ENCODE data around the gene CRPPA. TPM values are rescaled to one million over a fixed set of nuclear protein-coding genes. Genes with fewer than 3 reads are reported as not detected.

Gene CRPPA
- polyA plus RNA-seq, 2 donors: 0.12 to 0.22 TPM

- no peak overlapping the region for H3K4me3 ChIP-seq (ENCODE audit: low read depth in 1 of 2, low read length in 2 of 2)
- H3K36me3 ChIP-seq (ENCODE audit: control insufficient read depth in 2 of 2, insufficient read depth in 2 of 2, low read length in 1 of 2): peaks cover 0 to 8% of the 10 kb centered on the region in 2 donors
- H3K9me3 ChIP-seq (ENCODE audit: control insufficient read depth in 2 of 2, insufficient read depth in 1 of 2, low read depth in 1 of 2, low read length in 1 of 2): peaks cover 5 to 32% of the 10 kb centered on the region in 2 donors
- H3K27me3 ChIP-seq (ENCODE audit: control insufficient read depth in 1 of 2, insufficient read depth in 2 of 2, low read length in 2 of 2): no peaks in the 10 kb centered on the region
- no peak overlapping the region for H3K27ac ChIP-seq (ENCODE audit: low read depth in 2 of 2, low read length in 1 of 2)
- H3K4me1 ChIP-seq (ENCODE audit: control insufficient read depth in 2 of 2, insufficient read depth in 2 of 2, low read length in 1 of 2): peaks cover 0 to 3% of the 10 kb centered on the region in 2 donors
- WGBS, 2 donors: 94% methylated on average over 47 of the region's 47 CpGs
Measured at GRCh38 chr7:16399916-16400892, 21.1 kb downstream of the CRPPA start.

GRCh38 chr7:16399265-16399831 lies 22.0 kb downstream of the CRPPA start:
- H3K4me3 ChIP-seq (ENCODE audit: low read depth in 1 of 2, low read length in 2 of 2): no peak overlapping the region
- H3K9me3 ChIP-seq (ENCODE audit: control insufficient read depth in 2 of 2, insufficient read depth in 1 of 2, low read depth in 1 of 2, low read length in 1 of 2): peaks cover 5 to 32% of the 10 kb centered on the region in 2 donors
- peaks cover 0 to 3% of the 10 kb centered on the region in 2 donors for H3K4me1 ChIP-seq (ENCODE audit: control insufficient read depth in 2 of 2, insufficient read depth in 2 of 2, low read length in 1 of 2)
- WGBS, 2 donors: 93 to 95% methylated on average over 32 of the region's 32 CpGs
- H3K36me3 ChIP-seq (ENCODE audit: control insufficient read depth in 2 of 2, insufficient read depth in 2 of 2, low read length in 1 of 2): peaks cover 0 to 8% of the 10 kb centered on the region in 2 donors
- H3K27ac ChIP-seq (ENCODE audit: low read depth in 2 of 2, low read length in 1 of 2): no peak overlapping the region
- no peaks in the 10 kb centered on the region for H3K27me3 ChIP-seq (ENCODE audit: control insufficient read depth in 1 of 2, insufficient read depth in 2 of 2, low read length in 2 of 2)

GRCh38 chr7:16398146-16399017 lies 23.0 kb downstream of the CRPPA start:
- 94 to 95% methylated on average over 46 of the region's 46 CpGs for WGBS, 2 donors

GRCh38 chr7:16397501-16398145 lies 23.7 kb downstream of the CRPPA start:
- H3K4me1 ChIP-seq (ENCODE audit: control insufficient read depth in 2 of 2, insufficient read depth in 2 of 2, low read length in 1 of 2): peaks cover 0 to 3% of the 10 kb centered on the region in 2 donors
- peaks cover 0 to 8% of the 10 kb centered on the region in 2 donors for H3K36me3 ChIP-seq (ENCODE audit: control insufficient read depth in 2 of 2, insufficient read depth in 2 of 2, low read length in 1 of 2)
- H3K27me3 ChIP-seq (ENCODE audit: control insufficient read depth in 1 of 2, insufficient read depth in 2 of 2, low read length in 2 of 2): no peaks in the 10 kb centered on the region
- H3K4me3 ChIP-seq (ENCODE audit: low read depth in 1 of 2, low read length in 2 of 2): no peak overlapping the region
- H3K9me3 ChIP-seq (ENCODE audit: control insufficient read depth in 2 of 2, insufficient read depth in 1 of 2, low read depth in 1 of 2, low read length in 1 of 2): peaks cover 5 to 32% of the 10 kb centered on the region in 2 donors
- 93 to 94% methylated on average over 33 of the region's 33 CpGs for WGBS, 2 donors
- no peak overlapping the region for H3K27ac ChIP-seq (ENCODE audit: low read depth in 2 of 2, low read length in 1 of 2)

More at GRCh38 chr7:16398146-16399017, 23.0 kb downstream of the CRPPA start:
- H3K9me3 ChIP-seq (ENCODE audit: control insufficient read depth in 2 of 2, insufficient read depth in 1 of 2, low read depth in 1 of 2, low read length in 1 of 2): peaks cover 5 to 32% of the 10 kb centered on the region in 2 donors
- H3K36me3 ChIP-seq (ENCODE audit: control insufficient read depth in 2 of 2, insufficient read depth in 2 of 2, low read length in 1 of 2): peaks cover 0 to 8% of the 10 kb centered on the region in 2 donors
- no peak overlapping the region for H3K4me3 ChIP-seq (ENCODE audit: low read depth in 1 of 2, low read length in 2 of 2)
- H3K4me1 ChIP-seq (ENCODE audit: control insufficient read depth in 2 of 2, insufficient read depth in 2 of 2, low read length in 1 of 2): peaks cover 0 to 3% of the 10 kb centered on the region in 2 donors
- H3K27me3 ChIP-seq (ENCODE audit: control insufficient read depth in 1 of 2, insufficient read depth in 2 of 2, low read length in 2 of 2): no peaks in the 10 kb centered on the region
- H3K27ac ChIP-seq (ENCODE audit: low read depth in 2 of 2, low read length in 1 of 2): no peak overlapping the region

- WGBS, 2 donors: 94 to 95% methylated on average over 25 of the region's 25 CpGs
- peaks cover 0 to 3% of the 10 kb centered on the region in 2 donors for H3K4me1 ChIP-seq (ENCODE audit: control insufficient read depth in 2 of 2, insufficient read depth in 2 of 2, low read length in 1 of 2)
- no peak overlapping the region for H3K4me3 ChIP-seq (ENCODE audit: low read depth in 1 of 2, low read length in 2 of 2)
- H3K27ac ChIP-seq (ENCODE audit: low read depth in 2 of 2, low read length in 1 of 2): no peak overlapping the region
- peaks cover 5 to 32% of the 10 kb centered on the region in 2 donors for H3K9me3 ChIP-seq (ENCODE audit: control insufficient read depth in 2 of 2, insufficient read depth in 1 of 2, low read depth in 1 of 2, low read length in 1 of 2)
- H3K36me3 ChIP-seq (ENCODE audit: control insufficient read depth in 2 of 2, insufficient read depth in 2 of 2, low read length in 1 of 2): peaks cover 0 to 8% of the 10 kb centered on the region in 2 donors
- no peaks in the 10 kb centered on the region for H3K27me3 ChIP-seq (ENCODE audit: control insufficient read depth in 1 of 2, insufficient read depth in 2 of 2, low read length in 2 of 2)
Measured at GRCh38 chr7:16396766-16397500, 24.4 kb downstream of the CRPPA start.

- 56 to 73% methylated on average over 1 of the region's 1 CpG for WGBS, 2 donors
- H3K27ac ChIP-seq (ENCODE audit: low read depth in 2 of 2, low read length in 1 of 2): no peak overlapping the region
Measured at GRCh38 chr7:16395121-16395520, 26.2 kb downstream of the CRPPA start.

DNA sequence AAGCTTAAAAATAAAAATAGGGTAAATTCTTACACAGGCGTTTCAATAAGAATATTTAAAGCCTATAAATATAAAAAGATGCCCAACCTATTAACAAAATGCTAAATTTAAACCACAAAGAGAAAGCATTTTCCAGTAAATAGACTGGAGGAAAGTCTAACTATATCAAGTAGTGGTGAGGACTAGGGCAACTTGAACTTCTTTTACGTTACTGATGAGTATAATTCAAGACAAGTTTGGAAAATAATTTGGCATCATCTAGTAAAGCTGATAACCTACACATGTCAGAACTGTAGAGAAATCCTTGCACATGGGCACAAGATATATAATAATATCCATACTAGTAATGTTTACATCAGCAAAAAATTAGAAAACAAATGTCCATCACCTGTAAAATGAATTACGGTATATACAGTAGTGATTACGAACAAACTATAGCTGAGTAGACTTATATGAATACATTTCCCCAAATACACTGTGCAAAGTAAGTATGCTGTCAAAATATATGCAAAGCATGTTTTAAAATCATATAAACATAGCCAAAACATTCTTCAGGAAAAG lies 27.4 kb downstream of the CRPPA start:
- WGBS, 2 donors: 96 to 98% methylated on average over 4 of the region's 4 CpGs
- Histone ChIP-seq H3K9me3 (ENCODE audit: control insufficient read depth in 2 of 2, insufficient read depth in 1 of 2, low read depth in 1 of 2, low read length in 1 of 2) (peaks cover 0 to 18% of the 10 kb centered on the region in 2 donors), H3K4me3 (ENCODE audit: low read depth in 1 of 2, low read length in 2 of 2) (no peak overlapping the region), H3K27ac (ENCODE audit: low read depth in 2 of 2, low read length in 1 of 2) (no peak overlapping the region), H3K4me1 (ENCODE audit: control insufficient read depth in 2 of 2, insufficient read depth in 2 of 2, low read length in 1 of 2) (peaks cover 0 to 3% of the 10 kb centered on the region in 2 donors), H3K36me3 (ENCODE audit: control insufficient read depth in 2 of 2, insufficient read depth in 2 of 2, low read length in 1 of 2) (peaks cover 0 to 4% of the 10 kb centered on the region in 2 donors), H3K27me3 (ENCODE audit: control insufficient read depth in 1 of 2, insufficient read depth in 2 of 2, low read length in 2 of 2) (no peaks in the 10 kb centered on the region)

More at GRCh38 chr7:16395121-16395520, 26.2 kb downstream of the CRPPA start:
- Histone ChIP-seq H3K36me3 (ENCODE audit: control insufficient read depth in 2 of 2, insufficient read depth in 2 of 2, low read length in 1 of 2) (peaks cover 0 to 8% of the 10 kb centered on the region in 2 donors), H3K4me1 (ENCODE audit: control insufficient read depth in 2 of 2, insufficient read depth in 2 of 2, low read length in 1 of 2) (peaks cover 0 to 3% of the 10 kb centered on the region in 2 donors), H3K4me3 (ENCODE audit: low read depth in 1 of 2, low read length in 2 of 2) (no peak overlapping the region), H3K27me3 (ENCODE audit: control insufficient read depth in 1 of 2, insufficient read depth in 2 of 2, low read length in 2 of 2) (no peaks in the 10 kb centered on the region), H3K9me3 (ENCODE audit: control insufficient read depth in 2 of 2, insufficient read depth in 1 of 2, low read depth in 1 of 2, low read length in 1 of 2) (peaks cover 5 to 30% of the 10 kb centered on the region in 2 donors)

DNA sequence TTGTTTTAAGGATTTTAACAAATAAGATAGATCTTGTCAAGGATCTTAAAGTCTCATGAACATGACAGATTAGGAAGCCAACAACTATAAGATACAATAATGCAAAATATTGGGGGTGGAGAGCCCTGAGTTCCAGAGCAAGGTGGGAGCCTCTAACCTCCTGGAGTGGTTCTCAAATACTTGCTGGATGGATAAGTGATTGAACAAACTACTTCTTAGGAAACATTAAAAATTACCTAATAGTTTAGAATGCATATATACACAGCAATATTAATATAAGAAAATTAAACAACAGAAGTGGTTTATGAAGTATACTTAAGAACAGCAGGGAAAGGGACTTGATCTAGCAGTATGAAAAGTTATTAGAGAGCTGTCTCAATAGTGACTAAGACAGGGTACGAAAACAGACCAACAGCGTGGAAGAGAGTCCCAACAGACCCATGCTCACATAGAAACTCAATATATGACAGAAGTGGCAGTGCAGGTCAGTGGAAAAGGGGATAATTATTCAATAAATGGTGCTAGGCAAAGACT lies 28.3 kb downstream of the CRPPA start:
- peaks cover 0 to 4% of the 10 kb centered on the region in 2 donors for H3K36me3 ChIP-seq (ENCODE audit: control insufficient read depth in 2 of 2, insufficient read depth in 2 of 2, low read length in 1 of 2)
- peaks cover 0 to 13% of the 10 kb centered on the region in 2 donors for H3K9me3 ChIP-seq (ENCODE audit: control insufficient read depth in 2 of 2, insufficient read depth in 1 of 2, low read depth in 1 of 2, low read length in 1 of 2)
- no peak overlapping the region for H3K27ac ChIP-seq (ENCODE audit: low read depth in 2 of 2, low read length in 1 of 2)
- H3K27me3 ChIP-seq (ENCODE audit: control insufficient read depth in 1 of 2, insufficient read depth in 2 of 2, low read length in 2 of 2): no peaks in the 10 kb centered on the region
- H3K4me1 ChIP-seq (ENCODE audit: control insufficient read depth in 2 of 2, insufficient read depth in 2 of 2, low read length in 1 of 2): peaks cover 0 to 3% of the 10 kb centered on the region in 2 donors
- 89 to 95% methylated on average over 2 of the region's 2 CpGs for WGBS, 2 donors
- no peak overlapping the region for H3K4me3 ChIP-seq (ENCODE audit: low read depth in 1 of 2, low read length in 2 of 2)
